ENCODE results near the gene C10orf90.
A peak's percentile ranks its signal among the peaks of the same experiment; 100 is the strongest.
"Not testable (repeated sequence)": the region's sequence is repeated elsewhere in the genome, so short reads cannot be mapped to it uniquely, and the experiment has no call there.

C10orf90 gene

GRCh38 chr10:126397640-126398382 lies 272.7 kb downstream of the C10orf90 start:
- DNase-seq: peak in 1 of 51 donors; percentile 23

DNA sequence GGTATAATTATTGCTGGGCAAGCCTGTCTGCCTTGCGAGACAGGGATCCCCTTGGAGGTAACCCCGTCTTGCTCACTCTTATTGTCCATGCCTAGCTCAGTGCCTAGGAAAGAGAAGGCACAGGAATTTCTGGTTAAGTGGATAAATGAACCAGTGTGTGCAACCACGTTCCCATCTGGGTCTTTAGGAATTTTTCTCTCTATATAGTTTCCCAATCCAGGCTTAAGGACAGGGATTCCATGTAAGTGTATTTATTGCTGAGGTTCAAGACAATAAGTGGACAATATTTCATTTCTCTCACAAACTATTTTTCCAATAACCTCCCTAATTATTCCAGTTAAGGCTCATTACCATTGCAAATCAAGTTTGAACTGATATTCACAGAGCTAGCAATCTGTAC lies 273.3 kb downstream of the C10orf90 start:
- no peak for DNase-seq

- no peak for DNase-seq
Measured at GRCh38 chr10:126394948-126395347, 275.5 kb downstream of the C10orf90 start.

DNA sequence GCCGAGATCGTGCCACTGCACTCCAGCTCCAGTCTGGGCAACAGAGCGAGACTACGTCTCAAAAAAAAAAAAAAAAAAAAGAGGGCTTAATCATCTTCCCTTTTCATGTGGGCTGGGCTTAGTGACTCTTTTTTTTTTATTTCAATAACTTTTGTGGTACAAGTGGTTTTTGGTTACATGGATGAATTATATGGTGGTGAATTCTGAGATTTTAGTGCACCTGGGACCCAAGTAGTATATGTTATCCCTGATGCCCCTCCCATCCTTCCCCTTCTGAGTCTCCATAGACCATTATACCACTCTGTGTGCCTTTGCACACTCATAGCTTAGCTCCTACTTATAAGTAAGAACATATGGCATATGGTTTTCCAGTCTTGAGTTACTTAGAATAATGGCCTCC lies 277.4 kb downstream of the C10orf90 start:
- no peak for DNase-seq

GRCh38 chr10:126392469-126392868 lies 278.0 kb downstream of the C10orf90 start:
- no peak for DNase-seq

- no peak for DNase-seq
Measured at GRCh38 chr10:126392068-126392467, 278.4 kb downstream of the C10orf90 start.

- peak in 15 of 51 donors; percentile 3 to 41 (median 13) for DNase-seq
Measured at GRCh38 chr10:126391192-126391885, 279.2 kb downstream of the C10orf90 start.

- no peak for DNase-seq
Measured at GRCh38 chr10:126390324-126390723, 280.2 kb downstream of the C10orf90 start.

GRCh38 chr10:126387931-126388911 lies 282.3 kb downstream of the C10orf90 start, which contains the start of gene ADAM12:
ADAM12 (minus strand) TSS chr10:126388477; CDS start chr10:126388145, 332 bp downstream.
- peak in 21 of 51 donors; percentile 11 to 64 (median 47) for DNase-seq

- peak in 39 of 51 donors; percentile 18 to 79 (median 49) for DNase-seq
Measured at GRCh38 chr10:126387041-126387921, 283.2 kb downstream of the C10orf90 start.

DNA sequence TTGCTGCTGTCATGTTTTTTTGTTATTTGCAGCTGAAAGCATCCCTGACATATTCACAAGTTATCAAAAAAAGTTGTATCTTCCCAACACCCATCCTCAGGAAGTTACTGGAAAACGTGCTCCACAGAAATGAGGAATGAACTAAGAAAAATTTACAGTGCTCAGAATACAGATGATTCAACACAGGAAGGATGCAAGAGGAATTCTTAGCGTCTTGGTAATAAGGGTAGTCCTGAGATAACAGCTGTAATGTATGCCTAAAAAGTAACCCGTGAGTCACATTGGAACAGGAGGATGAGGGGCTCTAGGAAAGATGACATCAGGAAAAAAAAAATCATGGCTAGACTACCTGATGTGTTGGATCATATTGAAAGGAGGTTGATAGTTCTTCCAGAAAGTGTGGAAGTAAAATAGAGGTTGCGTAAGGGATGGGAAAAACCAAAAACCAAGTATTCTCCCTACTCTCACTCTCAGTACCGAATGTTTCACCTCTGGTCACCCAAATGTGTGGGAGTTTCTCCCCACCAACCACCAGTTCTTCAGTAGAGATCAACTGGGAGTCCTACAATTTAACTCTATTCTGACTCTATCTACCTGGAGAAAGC lies 286.1 kb downstream of the C10orf90 start:
- DNase-seq: no peak

DNA sequence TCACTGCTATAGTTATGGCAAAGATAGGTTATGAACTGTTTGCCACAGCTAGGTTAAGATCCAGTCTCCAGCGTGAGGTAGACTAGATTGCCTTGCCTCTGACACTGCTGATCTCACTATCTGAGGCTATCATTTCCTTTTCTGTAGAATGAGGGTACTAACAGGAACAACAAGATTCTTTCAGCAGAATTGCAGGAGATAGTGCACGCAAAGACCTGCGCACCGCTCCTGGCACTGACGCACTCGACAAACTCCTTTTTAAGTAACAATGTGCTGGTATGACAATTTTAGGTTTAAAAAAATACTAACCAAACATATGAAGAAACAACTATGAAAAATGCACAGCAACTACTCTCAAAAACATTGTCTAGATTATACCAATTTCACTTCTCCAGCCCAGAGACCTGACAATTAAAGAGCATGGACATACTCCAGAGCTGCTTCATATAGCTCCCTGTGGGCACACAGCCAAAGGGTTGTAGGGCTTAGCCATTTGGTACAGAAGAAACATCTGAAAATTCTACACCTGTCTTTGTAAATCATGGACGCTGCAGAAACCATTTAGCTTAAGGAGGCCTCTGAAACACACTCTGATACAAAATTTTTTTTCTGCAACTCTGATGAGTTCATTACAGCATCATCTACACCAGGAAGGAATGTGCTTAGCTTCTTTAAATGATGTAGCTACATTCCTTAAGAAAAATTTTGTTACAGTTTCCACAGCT lies 290.0 kb downstream of the C10orf90 start:
- DNase-seq: no peak

- not testable (repeated sequence) for DNase-seq
Measured at GRCh38 chr10:126379166-126379565, 291.3 kb downstream of the C10orf90 start.

DNA sequence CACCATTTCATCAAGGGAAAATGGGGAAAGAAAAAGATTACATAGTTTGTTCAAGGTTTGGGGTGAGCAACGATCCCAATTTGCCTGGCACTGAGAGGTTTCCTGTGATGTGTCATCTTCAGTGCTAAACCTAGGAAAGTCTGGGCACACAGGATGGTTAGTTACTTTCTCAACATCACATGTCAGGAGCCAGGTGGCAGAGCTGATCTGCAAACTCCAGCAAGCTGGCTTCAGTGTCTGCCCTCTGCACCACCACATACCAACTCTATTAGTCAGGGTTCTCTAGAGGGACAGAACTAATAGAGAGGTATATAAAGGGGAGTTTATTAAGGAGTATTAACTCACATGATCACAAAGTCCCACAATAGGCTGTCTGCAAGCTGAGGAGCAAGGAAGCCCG lies 293.5 kb downstream of the C10orf90 start:
- DNase-seq: no peak

DNA sequence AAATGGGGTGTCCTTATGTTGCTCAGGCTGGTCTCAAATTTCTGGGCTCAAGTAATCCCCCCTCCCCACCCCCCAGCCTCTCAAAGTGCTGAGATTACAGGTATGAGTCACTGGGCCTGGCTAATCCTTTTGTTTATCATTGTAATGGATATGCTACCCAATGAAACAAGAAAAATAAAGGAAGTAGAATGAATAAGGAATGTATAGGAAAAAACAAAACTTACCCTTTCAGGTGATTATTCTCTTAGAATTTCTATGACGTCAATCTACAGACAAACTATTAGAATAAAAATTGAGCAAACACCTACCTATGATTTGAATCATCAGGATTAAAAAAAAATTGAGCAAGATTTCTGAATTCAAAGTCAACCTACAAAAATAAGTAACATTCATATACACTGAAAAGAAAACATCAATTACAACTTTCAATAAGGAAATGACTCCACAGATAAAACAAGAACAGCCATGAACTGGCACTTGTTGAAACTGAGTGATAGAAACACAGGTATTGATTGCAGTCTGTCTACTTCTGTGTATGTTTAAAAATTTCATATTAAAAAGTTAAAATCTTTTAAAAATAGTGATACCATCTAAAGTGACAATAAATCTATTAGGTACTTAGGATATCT lies 294.5 kb downstream of the C10orf90 start:
- DNase-seq: no peak

DNA sequence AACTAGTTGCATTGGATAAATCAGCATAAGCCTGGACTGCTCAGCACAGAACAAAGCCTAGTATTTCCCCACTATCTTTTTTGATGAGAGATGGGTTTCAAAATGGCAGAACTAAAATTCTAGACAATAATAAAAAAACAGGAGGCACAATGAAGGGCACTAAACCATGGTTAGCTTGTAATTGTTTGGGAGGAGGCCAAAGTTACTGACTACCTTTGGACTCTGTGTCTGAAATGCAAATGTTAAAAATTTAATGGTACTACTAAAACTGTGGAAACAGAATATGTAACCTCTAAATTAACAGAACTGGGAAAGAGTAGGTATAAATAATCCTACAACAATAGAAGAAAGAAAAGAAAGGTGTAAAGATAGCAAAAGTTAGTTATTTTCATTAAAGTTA lies 295.2 kb downstream of the C10orf90 start:
- DNase-seq: no peak

All from hypothalamus (tissue), 51 donors.